Glomerular visceral epithelial cell (primary cell): ENCODE measurements around the gene C16orf92.

Source experiments
- DNase-seq: peaks from one replicate; pipeline ENCODE4 v3.0.0-alpha.2; 2016; ENCODE audit errors: extremely low spot score

The C16orf92 gene

GRCh38 chr16:29989111-29989858, 33.7 kb upstream of the C16orf92 start:
- no peak for DNase-seq

- no peak for DNase-seq
Observed at GRCh38 chr16:29990034-29990433, 33.0 kb upstream of the C16orf92 start.

- DNase-seq = no peak
Observed at GRCh38 chr16:29990883-29991570, 32.0 kb upstream of the C16orf92 start.

- DNase-seq = no peak
Observed at GRCh38 chr16:29991571-29991904, 31.5 kb upstream of the C16orf92 start.

- DNase-seq = no peak
Observed at GRCh38 chr16:29992344-29992967, 30.5 kb upstream of the C16orf92 start.

- no peak for DNase-seq
Observed at GRCh38 chr16:29993191-29993902, 29.7 kb upstream of the C16orf92 start.

- no peak for DNase-seq
Observed at GRCh38 chr16:29993903-29994599, 28.9 kb upstream of the C16orf92 start.

GRCh38 chr16:29994600-29995323, 28.2 kb upstream of the C16orf92 start:
- DNase-seq = peak; percentile 25

- DNase-seq = peak; percentile 73
Observed at GRCh38 chr16:29995324-29995910, 27.6 kb upstream of the C16orf92 start, which contains the start of gene HIRIP3. Gene HIRIP3, minus strand, starts transcription at chr16:29995617. Its CDS starts 12 bp downstream, at chr16:29995605.

- peak; percentile 94 for DNase-seq
Observed at GRCh38 chr16:29995911-29996765, 26.9 kb upstream of the C16orf92 start, which contains the start of gene INO80E. Gene INO80E, plus strand, starts transcription at chr16:29996241. Its CDS starts 70 bp downstream, at chr16:29996311.

GRCh38 chr16:29996766-29997250, 26.2 kb upstream of the C16orf92 start:
- no peak for DNase-seq

- no peak for DNase-seq
Observed at GRCh38 chr16:29999605-30000004, 23.4 kb upstream of the C16orf92 start.

- no peak for DNase-seq
Observed at GRCh38 chr16:30000735-30001631, 22.0 kb upstream of the C16orf92 start.

GRCh38 chr16:30002614-30003346, 20.2 kb upstream of the C16orf92 start:
- no peak for DNase-seq

- DNase-seq = no peak
Observed at GRCh38 chr16:30003670-30004423, 19.2 kb upstream of the C16orf92 start.

- no peak for DNase-seq
Observed at GRCh38 chr16:30004424-30004776, 18.6 kb upstream of the C16orf92 start.

GRCh38 chr16:30004811-30005242, 18.2 kb upstream of the C16orf92 start:
- DNase-seq = no peak
